ENCODE measurements around the gene AGBL3.

AGBL3 gene

DNA sequence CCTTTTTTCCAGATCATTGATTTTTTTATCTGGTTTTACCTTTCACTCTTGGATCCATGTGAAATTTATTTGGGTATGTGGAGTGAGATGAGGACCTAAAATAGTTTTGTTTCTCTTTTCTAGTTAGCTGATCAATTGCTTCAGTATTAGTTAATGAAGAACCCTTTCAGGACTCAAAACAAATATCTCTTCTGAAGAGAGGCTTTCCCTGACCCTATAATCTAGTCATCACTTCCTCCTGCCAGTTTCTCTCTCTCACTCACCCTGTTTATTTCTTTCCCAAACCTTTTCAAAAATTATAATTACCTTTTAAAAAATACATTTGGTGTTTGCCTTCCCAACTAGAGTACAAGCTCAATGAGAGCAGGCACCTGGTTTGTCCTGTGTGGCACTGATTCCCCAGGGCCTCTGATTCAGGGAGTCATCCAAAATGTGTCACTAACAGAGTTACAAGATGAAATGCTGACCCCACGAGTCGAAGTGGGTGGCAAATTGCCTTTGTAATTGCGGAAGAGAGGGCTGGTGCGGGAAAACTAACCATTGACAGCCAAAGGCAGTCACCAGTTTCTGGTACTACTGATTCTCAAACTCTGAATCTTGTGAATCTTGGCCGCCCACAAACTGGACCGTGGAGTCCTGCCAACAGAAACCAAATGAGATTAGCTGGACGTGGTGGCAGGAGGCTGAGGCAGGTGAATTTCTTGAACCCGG lies 163.9 kb downstream of the AGBL3 start:
- DNase-seq, result no peak

DNA sequence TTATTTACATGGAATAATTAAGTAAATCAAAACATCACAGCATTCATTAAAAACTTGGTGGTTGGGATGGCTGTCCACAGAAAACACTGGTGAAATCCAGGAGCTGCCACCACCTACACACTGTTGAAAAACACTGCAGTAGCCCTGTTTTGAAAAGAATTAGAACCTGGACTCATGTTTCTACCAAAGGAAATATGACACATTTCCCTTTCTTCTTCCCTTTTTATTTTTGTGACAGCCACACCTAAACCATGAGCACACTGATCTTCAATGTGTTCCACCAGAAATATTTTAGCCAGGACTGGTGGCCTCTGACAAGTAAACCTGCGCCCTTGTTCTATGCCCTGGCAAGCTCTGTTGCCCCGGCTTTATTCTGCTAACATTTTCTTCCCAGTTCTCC lies 164.8 kb downstream of the AGBL3 start:
- no peak for DNase-seq

DNA sequence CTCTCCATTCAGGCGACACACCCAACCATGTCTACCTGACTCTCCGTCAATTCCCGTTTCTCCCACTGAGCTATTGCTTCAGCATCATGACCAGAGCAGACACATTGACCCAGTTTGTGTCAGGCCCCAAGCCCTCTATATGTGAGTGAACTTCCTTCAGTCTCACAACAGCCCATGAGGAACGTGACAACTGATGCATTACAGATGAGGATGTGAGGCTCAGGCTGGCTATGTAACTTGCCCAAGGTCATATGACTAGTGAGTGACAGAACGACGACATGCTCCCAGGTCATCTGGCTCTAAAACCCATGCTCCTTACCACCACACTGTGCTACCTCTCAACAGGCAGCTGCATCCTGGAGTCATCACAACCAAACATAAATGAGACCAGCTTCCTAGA lies 165.2 kb downstream of the AGBL3 start:
- DNase-seq, result no peak

DNA sequence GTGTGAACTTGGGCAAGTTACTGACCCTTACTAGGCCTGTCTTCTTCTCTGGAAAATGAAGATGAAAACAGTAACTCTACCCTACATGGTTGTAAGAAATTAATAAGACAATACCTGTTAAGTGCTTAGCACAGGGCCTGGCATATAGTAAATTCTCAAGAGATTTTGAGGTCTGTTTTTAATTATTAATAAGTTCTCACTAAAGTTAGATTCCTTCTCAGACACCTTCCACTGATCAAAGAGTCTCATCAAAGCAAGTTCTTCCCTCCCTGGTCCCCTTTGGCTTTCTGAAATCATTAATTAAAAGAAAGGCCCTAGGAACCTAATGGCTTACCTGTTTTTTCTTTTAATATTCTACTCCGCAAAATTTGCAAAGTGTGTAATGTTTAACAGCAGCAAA lies 166.1 kb downstream of the AGBL3 start:
- no peak for DNase-seq

DNA sequence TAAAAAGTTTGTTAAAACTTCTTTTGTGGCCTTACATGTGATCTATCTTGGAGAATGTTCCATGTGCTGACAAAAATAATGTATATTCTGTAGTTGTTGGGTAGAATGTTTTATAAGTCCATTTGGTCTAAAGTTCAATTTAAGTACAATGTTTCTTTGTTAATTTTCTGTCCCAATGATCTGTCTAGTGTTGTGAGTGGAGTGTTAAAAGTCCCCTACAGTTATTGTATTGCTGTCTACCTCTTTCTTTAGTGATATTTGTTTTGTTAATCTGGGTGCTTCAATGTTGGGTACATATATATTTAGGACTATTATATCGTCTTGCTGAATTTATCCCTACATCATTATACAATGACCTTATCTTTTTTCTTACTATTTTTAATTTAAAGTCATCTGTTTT lies 168.4 kb downstream of the AGBL3 start:
- DNase-seq, result no peak

DNA sequence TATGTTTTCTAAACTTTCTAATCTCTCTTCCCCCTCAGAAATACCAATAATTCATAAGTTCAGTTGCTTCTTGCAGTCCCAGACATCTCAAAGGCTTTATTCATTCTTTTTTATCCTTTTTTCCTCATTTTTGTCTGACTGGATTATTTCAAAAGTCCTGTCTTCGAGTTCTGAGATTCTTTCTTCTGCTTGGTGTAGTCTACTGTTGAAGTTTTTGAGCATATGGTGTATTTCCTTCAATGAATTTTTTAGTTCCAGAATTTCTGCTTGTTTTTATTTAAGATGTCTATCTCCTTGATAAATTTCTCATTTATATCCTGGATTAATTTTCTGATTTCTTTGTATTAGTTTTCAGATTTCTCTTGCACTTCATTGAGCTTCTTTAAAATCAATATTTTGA lies 170.0 kb downstream of the AGBL3 start:
- DNase-seq, result no peak

DNA sequence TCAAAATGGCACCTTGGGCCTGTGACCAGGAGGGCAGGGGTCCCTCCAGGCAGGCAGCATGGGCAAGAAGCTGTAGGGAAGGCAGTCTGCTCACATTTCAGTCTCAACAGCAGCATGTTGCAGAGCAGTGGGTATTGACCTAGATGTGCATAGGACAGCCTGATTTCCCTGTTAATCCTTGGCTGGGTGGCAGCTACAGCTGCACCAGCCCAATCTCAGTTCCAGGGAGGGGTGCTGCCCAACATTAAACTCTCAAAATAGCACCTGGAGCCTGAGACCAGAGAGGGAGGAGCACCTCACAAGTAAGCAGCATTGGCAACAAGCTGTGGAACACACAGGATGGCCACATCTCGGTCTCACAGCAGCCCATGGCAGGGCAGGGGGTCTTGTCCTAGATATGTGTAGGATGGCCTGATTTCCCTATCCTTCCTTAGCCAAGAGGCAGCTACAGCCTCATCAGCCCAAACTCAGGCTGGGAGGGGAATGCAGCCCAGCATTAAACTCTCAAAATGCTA lies 171.9 kb downstream of the AGBL3 start:
- DNase-seq, result no peak

DNA sequence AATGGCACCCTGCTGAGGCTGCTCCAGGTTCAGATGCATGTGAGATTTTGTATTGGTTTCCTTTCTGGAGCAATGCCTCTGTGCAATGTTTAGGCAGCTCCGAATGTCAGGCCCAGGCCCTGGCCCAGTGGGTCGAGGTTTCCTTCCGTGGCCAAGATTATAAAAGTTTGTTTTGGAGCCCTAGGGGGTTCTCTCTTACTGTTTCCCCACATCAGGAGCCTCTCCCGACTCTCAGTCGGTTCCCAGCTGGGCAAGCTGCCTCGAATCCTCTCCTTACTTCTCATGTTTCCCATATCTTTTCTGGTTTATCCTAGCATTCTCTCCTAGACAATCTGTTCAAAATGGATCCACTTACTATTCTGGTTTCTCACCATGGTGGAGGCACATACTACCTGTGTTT lies 172.6 kb downstream of the AGBL3 start:
- DNase-seq, result no peak

DNA sequence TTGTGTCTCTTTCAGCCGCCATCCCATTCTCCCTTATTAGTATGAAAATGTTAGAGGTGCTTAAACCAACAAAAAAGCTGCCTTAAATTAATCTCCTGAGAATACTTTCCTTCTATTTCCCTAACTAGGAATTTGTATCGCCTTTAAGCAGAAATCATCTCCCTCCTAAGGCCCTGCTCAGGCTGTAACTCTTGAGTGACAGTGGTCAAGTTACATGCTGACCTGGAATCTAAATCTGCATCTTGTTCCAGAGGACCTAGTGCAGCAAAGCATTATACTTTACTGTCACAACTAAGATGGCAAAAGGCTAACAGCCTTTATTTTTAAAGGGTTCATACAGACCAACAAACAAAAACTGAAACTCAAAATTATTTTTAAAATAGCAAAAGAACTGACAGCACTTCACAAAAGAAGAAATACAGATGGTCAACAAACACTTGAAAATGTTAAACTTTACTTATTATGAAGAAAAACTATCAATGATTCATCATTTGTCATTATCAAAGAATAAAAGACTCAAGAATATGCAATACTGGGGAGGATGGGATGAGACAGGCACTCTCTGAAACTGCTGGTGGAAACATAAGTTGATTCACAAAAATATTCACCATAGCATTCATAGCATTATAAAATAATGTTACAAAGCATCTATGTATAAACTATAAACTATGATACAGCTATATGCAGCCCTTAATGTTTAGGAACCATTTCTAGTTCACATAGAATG lies 173.2 kb downstream of the AGBL3 start:
- no peak for DNase-seq

DNA sequence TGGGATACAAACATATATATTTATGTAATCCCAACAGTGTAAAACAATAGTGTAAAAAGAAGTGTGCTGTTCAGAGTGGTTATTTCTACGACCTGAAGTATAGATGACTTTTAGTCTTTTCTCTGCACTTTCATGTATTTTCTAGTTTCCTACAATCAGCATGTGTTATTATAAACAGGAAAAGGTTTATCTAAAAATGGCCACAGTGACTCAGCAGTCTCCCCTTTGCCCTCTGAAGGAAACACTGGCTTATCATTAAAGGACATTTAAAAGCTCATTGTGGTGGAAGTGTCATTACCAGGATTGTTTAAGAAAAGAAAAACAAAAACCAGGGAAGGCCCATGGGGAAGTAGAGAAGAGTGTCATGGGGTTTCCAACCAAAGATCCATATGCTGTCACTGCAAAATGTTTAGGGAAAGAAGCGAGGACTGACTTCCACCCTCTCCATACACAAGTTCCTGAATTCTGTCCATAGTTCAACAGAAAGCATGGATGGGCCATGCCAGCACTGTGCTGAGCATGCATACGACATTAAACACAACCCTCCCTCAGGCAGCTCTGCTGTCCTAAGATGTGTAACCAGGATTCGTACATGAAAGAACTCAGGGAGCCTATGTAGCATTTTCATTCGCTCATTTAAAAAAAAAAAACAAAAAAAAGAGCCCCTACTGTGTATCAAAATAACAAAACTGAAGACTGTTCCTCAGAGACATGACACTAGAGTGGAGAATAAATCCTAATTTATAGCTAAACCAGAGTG lies 174.0 kb downstream of the AGBL3 start:
- DNase-seq, result no peak

DNA sequence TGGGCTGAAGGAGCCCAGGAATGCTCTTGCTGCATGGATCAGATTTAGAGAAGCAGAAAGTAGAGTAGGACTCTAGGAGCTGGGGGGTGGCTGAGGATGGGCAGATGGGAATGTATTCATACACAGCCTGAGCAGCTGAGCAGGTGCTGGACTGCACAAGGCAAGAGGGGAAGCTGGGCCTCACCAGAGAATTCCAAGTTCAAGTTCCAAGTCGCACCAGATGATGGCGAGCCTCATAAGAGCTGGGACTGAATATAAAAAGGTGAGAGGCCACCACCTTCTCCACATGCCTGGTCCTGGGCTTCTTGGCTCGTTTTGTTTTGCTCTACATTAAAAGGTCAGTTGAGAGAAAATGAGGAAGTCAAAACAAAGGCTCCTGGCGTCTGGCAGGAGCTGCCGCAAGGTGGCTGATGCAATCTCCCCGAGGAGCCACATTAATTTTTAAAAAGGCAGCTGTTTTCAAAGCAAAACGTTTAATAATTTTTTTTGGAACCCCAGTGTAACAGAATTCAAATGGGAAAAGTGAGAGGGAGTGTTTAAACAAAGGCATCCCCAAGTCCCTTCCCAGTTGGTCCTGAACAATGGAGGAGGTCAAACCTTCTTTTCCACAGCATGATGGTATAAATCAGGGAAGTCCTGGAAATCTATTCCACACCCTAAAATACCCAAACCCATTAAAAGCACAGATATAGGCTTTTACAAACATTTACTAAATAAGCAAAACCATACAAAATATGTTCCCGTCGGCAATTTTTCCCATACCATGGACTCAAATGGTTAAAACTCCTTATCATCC lies 174.7 kb downstream of the AGBL3 start:
- DNase-seq, result peak; percentile 18

DNA sequence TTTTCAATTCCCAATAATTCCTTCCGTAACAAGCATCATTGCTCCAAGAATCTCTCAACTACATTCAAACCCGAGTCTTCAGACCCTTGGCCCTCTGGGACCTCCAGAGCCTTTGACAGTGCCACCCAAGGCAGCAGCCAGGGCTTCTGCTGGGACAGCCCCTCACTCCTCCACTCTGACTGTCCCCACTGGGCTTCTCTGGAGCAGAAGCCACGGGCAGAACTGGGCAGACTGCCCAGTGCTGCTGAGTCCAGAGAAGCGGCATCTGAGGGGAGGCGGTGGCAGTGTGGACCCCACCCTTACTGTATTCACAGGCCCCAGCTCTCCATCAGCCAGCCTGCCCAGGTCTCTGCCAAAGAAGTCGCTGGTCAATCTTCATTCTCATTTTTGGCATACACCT lies 175.4 kb downstream of the AGBL3 start:
- DNase-seq, result no peak

DNA sequence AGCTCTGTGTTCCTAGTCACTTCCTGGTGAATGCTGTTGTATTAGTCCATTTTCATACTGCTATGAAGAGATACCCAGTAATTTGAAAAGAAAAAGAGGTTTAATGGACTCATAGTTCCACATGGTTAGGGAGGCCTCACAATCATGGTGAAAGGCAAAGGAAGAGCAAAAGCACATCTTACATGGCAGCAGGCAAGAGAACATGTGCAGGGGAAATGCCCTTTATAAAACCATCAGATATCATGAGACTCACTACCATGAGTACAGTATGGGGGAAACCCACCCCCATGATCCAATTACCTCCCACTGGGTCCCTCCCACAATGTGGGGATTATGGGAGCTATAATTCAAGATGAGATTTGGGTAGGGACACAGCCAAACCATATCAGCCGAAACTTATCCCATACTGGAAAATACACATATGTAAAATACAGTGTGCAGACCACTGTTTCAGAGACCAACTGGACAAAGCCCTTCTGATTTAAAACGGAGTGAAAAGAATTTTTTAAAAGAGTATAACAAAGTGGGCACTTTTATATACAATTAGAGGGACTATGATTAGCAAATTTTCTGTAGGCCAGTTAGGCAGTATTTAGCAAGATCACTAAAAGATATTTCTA lies 176.2 kb downstream of the AGBL3 start:
- no peak for DNase-seq

DNA sequence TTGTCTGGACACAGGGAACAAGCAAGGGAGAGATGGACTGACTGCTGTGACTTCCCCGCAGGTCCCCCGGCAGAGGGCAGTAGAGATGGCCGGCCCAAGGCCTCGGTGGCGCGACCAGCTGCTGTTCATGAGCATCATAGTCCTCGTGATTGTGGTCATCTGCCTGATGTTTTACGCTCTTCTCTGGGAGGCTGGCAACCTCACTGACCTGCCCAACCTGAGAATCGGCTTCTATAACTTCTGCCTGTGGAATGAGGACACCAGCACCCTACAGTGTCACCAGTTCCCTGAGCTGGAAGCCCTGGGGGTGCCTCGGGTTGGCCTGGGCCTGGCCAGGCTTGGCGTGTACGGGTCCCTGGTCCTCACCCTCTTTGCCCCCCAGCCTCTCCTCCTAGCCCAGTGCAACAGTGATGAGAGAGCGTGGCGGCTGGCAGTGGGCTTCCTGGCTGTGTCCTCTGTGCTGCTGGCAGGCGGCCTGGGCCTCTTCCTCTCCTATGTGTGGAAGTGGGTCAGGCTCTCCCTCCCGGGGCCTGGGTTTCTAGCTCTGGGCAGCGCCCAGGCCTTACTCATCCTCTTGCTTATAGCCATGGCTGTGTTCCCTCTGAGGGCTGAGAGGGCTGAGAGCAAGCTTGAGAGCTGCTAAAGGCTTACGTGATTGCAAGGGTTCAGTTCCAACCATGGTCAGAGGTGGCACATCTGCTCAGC lies 178.2 kb downstream of the AGBL3 start:
- no peak for DNase-seq

DNA sequence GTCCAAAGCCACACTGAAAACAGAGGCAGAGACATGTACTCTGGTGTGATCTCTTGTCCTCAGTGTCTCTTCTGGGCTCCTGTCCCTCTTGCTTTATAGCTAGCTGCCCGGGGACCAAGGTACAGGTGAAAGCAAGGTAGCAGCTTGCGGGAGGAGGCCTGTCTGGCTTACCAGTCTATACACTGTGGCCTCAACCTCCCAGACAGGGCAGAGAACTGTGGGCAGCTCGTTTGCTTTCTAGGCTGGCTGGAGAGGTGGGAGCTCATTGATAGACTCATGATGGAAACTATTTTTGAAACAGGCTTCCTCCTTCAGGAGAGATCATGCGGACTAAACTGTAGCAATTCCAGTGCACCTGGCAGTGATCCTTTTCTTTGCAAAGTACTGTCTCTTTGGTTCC lies 179.6 kb downstream of the AGBL3 start:
- DNase-seq, result no peak

DNA sequence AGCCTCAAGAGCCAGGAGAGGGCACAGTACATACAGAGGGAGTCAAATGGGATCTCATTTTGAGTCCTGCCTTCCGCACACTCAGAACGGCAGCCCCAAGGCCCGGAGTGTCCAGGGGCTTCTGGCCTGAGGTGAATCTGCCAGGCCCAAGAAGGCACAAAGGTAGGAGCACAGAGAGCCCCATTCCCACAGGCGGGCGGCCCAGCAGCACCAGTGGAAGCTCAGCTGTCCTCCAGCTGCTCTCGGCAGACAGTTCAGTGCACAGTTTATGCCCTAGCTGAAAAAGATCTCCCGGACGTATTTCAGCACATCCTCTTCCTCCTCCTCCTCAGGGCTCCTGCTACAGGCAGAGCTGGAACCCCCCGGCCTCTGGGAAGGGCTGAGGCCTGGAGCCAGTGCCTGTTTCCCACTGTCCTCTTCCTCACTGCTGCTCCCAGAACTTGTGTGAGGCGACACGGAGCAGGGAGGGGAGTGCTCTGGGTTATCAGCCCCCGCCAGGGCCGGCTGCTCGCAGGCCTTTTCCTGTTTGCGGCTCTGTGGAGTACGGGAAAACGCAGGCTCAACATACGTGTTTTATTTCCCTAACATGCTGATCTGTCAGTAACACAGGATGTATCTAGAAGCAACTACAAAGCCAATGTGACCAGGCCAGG lies 180.2 kb downstream of the AGBL3 start:
- no peak for DNase-seq

DNA sequence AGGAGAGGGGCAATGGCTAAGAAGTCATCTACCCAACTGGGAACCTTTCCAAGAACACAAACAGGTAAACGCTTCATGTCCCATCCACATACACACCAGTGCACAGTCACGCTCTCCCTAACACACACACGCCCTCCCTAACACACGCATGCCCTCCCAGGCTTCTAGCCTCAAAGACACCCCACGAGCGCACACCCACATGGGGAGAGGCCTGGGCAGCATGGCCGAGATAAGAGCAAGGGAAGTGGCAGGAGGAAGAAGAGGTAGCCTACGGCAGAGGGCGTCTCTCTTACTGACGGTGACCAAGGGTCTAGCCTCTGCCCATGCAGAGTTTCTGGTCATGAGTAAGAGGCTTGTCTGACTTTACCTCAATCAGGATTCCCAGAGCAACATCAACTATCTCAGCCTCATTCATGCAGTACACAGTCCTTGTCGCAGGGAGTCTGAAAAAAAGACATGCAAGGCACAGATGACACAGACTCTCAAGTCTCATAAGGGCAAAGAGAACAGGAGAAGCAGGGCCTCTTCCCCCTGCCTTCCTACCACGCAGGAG lies 181.1 kb downstream of the AGBL3 start:
- DNase-seq, result no peak

DNA sequence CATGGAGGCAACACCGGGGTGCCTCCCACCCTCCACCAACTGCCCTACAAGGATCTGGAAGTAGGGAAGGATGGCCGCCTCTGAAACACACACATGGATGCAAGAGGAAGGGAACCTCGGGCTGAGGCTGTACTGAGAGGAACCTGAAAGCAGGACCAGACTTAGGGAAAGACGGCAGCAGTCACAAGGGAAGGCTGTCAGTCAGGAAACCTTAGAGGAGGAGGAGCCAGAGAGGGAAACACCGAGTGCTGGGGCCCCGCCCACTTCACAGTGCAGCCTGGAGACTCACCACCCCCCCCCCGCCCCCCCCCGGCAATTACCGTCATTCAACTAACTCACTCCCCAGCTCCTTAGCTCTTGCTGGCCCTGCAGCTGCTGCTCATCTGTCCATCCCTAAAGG lies 181.7 kb downstream of the AGBL3 start:
- DNase-seq, result no peak

DNA sequence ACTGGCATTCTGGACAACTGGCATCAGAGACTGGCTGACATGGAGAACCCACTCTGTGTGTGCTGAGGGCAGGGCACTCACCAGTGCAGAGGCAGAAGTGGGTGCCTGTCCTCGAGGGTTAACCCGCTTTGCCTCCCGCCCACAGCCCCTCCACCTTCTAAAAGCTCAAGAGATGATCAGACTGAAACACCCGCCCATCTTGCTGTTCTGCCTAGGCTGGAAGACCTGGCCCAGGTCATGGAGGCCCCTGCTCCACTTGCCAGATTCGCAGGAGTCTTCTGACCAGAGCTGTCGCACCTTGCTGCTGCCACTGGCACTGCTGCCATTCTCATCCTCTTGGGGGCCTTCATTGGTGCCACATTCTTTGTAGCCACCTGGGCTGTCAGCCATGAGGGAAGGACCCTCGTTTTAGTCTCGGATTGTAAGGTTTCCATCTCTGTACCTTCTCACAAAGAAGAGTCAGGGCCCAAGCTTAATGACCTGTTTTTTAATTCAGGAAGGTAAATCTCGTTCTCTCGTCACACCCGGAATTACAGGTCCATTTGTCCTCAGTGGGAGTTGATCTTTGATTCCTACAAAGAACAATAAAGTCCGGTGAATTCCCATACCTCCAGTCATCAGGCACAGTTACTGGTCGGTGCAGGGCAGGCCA lies 182.3 kb downstream of the AGBL3 start:
- no peak for DNase-seq

All from retina (tissue), 1 donor.